Endothelial cell of umbilical vein (primary cell): Measurements from ENCODE around the gene HNMT. TPM values are rescaled to one million over a fixed set of nuclear protein-coding genes. Genes with fewer than 3 reads are reported as not detected.

Experiments
- BruUV-seq: library from RNA; stranded (reverse); fragments of 400-500 nt; replicated peaks from 2 replicates; lab custom pipeline; 2021; lab: Mats Ljungman, UMichigan
- CTCF ChIA-PET: fragments of 300-600, 350-600 bp; sonication (Branson Sonifier 250); formaldehyde crosslinking; loops from one replicate; lab custom pipeline; 2021; ENCODE audit warnings: antibody characterized with exemption, inconsistent platforms; lab: Charles Lee
- POLR2A ChIA-PET: fragments of 300-600, 350-600 bp; sonication (Branson Sonifier 250); formaldehyde crosslinking; loops from one replicate; lab custom pipeline; 2021; ENCODE audit warnings: antibody characterized with exemption, inconsistent platforms; lab: Charles Lee
- DNase-seq: peaks from one replicate; pipeline ENCODE4 v3.0.0-alpha.2; 2011; ENCODE audit warnings: low read depth, low spot score
- FAIRE-seq: peaks from 2 replicates; lab custom pipeline; 2011; peaks lifted over from hg19 to GRCh38; lab: Jason Lieb, UNC
- H2AFZ ChIP-seq: 2 replicates; pipeline ENCODE4 v1.6.0; 2012; ENCODE audit warnings: low read depth, low read length, control low read depth, inconsistent platforms
- H3K27ac ChIP-seq: 2 replicates; pipeline ENCODE4 v1.5.1; 2011; ENCODE audit warnings: low read depth, mild to moderate bottlenecking, control low read depth, low read length, moderate library complexity; ENCODE audit not compliant: insufficient read depth
- H3K27me3 ChIP-seq, 2 experiments: 2 replicates each; pipeline versions ENCODE4 v1.6.0 to v1.6.1; 2011; ENCODE audit warnings: low read length in 2 of 2, mixed read lengths in 1 of 2; ENCODE audit not compliant: control insufficient read depth in 2 of 2, insufficient read depth in 2 of 2
- H3K36me3 ChIP-seq, 2 experiments: 2 replicates in 1 of 2; 3 replicates in 1 of 2; pipeline ENCODE4 v1.5.1; 2011; ENCODE audit warnings: low read length in 2 of 2, mild to moderate bottlenecking in 1 of 2, moderate library complexity in 1 of 2; ENCODE audit not compliant: control insufficient read depth in 2 of 2, insufficient read depth in 2 of 2; ENCODE audit errors: extremely low read depth in 1 of 2
- H3K4me1 ChIP-seq: 3 replicates; pipeline ENCODE4 v1.5.1; 2011; ENCODE audit warnings: mild to moderate bottlenecking, low read length; ENCODE audit not compliant: control insufficient read depth, insufficient read depth; ENCODE audit errors: extremely low read depth
- H3K4me2 ChIP-seq: 2 replicates; pipeline ENCODE4 v1.6.1; 2011; ENCODE audit warnings: low read length, control low read depth, mixed read lengths; ENCODE audit not compliant: insufficient read depth
- H3K4me3 ChIP-seq, 3 experiments: fragments of 200-600 bp in 1 of 3; sonication (generic), shearing (Covaris generic) in 1 of 3; replicated peaks in 1 of 3; 2 replicates each; pipeline ENCODE4 v1.5.1; 2011 to 2016; ENCODE audit warnings: control low read depth in 3 of 3, low read length in 3 of 3, mild to moderate bottlenecking in 2 of 3, inconsistent platforms in 1 of 3, low read depth in 1 of 3, moderate library complexity in 1 of 3; ENCODE audit not compliant: insufficient read depth in 1 of 3
- H3K79me2 ChIP-seq: 2 replicates; pipeline ENCODE4 v1.6.0; 2012; ENCODE audit warnings: low read length, inconsistent platforms; ENCODE audit not compliant: control insufficient read depth, insufficient read depth
- H3K9ac ChIP-seq: replicated peaks from 2 replicates; pipeline ENCODE3; 2011; ENCODE audit warnings: low read length, control low read depth; ENCODE audit not compliant: insufficient read depth; ENCODE audit errors: extremely low read depth
- H3K9me1 ChIP-seq: replicated peaks from 3 replicates; pipeline ENCODE4 v1.6.0; 2011; ENCODE audit warnings: mild to moderate bottlenecking, low read length; ENCODE audit not compliant: control insufficient read depth, insufficient read depth; ENCODE audit errors: extremely low read depth
- H3K9me3 ChIP-seq: replicated peaks from 2 replicates; pipeline ENCODE4 v1.5.1; 2012; ENCODE audit warnings: low read length, inconsistent platforms; ENCODE audit not compliant: control insufficient read depth, insufficient read depth
- H4K20me1 ChIP-seq: replicated peaks from 2 replicates; pipeline ENCODE3; 2011; ENCODE audit warnings: mild to moderate bottlenecking, low read length; ENCODE audit not compliant: control insufficient read depth, insufficient read depth; ENCODE audit errors: extremely low read depth
- EZH2 ChIP-seq: IDR thresholded peaks from 2 replicates; pipeline ENCODE4 v1.6.1; 2012; ENCODE audit warnings: borderline replicate concordance, low read depth, mild to moderate bottlenecking, moderate library complexity, low read length, inconsistent platforms; ENCODE audit not compliant: severe bottlenecking
- FOS ChIP-seq: IDR thresholded peaks from 2 replicates; pipeline ENCODE4 v1.6.1; 2011; ENCODE audit warnings: mild to moderate bottlenecking, low read length, moderate library complexity, borderline replicate concordance; ENCODE audit not compliant: insufficient read depth
- GATA2 ChIP-seq: IDR thresholded peaks from 2 replicates; pipeline ENCODE4 v1.7.0; 2011; ENCODE audit warnings: low read depth, mild to moderate bottlenecking, moderate library complexity, mixed read lengths, low read length; ENCODE audit not compliant: insufficient read length, insufficient read depth
- JUN ChIP-seq: IDR thresholded peaks from 2 replicates; pipeline ENCODE4 v1.6.1; 2011; ENCODE audit warnings: borderline replicate concordance, low read depth; ENCODE audit not compliant: insufficient read length, insufficient read depth
- MYC ChIP-seq: IDR thresholded peaks from one replicate; pipeline ENCODE4 v1.6.1; 2011; ENCODE audit warnings: mild to moderate bottlenecking, low read depth, low read length
- POLR2A ChIP-seq: IDR thresholded peaks from 2 replicates; pipeline ENCODE4 v1.6.1; 2012; ENCODE audit warnings: low read depth, mild to moderate bottlenecking, control low read depth, low read length
- POLR2AphosphoS5 ChIP-seq: IDR thresholded peaks from 2 replicates; pipeline ENCODE4 v1.6.1; 2012; ENCODE audit warnings: low read depth, mild to moderate bottlenecking, control low read depth, low read length, moderate library complexity; ENCODE audit not compliant: insufficient read depth
- dilution Hi-C: fragments of 300-500 bp; cut with MboI; formaldehyde crosslinking; loops from one replicate; pipeline ENCODE4 v1.15.0; 2019; ENCODE audit warnings: low sequenced_read_pairs; ENCODE audit not compliant: extremely low pct_ligation_motif_present
- intact Hi-C: fragments of 100-400 bp; cut with micrococcal nuclease; formaldehyde crosslinking; loops from one replicate; pipeline ENCODE4 v1.10.0; 2022
- polyA plus RNA-seq, 4 experiments: library from polyadenylated mRNA; depleted of rRNA in 3 of 4; stranded (reverse) in 3 of 4; unstranded in 1 of 4; fragments of >200 nt; gene quantifications; 2 replicates each; pipeline versions ENCODE4 v1.2.1 to v1.2.3, GENCODE V29; 2011 to 2012; ENCODE audit warnings: missing spikeins in 1 of 4
- total RNA-seq: library from RNA; stranded (reverse); gene quantifications from 2 replicates; pipeline ENCODE4 v1.2.3, GENCODE V29; 2021
- TF ChIP-seq, protein P1 (sequence below): IDR thresholded peaks from 2 replicates; pipeline ENCODE4 v1.6.1; 2011; ENCODE audit not compliant: insufficient read depth, insufficient read length
- TF ChIP-seq, protein P2 (sequence below), 2 donors: IDR thresholded peaks; 1 replicate in 1 of 2; 2 replicates in 1 of 2; pipeline ENCODE4 v1.5.1; 2011; ENCODE audit warnings: low read length in 2 of 2, mild to moderate bottlenecking in 2 of 2, moderate library complexity in 2 of 2, control low read depth in 1 of 2, inconsistent platforms in 1 of 2, low read depth in 1 of 2; ENCODE audit not compliant: insufficient read depth in 1 of 2; ENCODE audit errors: extremely low read depth in 1 of 2

The HNMT gene
- total and polyA plus RNA-seq, 2 donors (not counting 3 experiments of a cell fraction or from before 2014, with no cell fraction given): 8.6 to 16.9 TPM

GRCh38 chr2:137937246-137937645 lies 27.0 kb upstream of the HNMT start:
- no peak for TF ChIP-seq MYC
- no peak for TF ChIP-seq POLR2AphosphoS5
- TF ChIP-seq FOS: no peak
- TF ChIP-seq POLR2A: no peak
- TF ChIP-seq, protein P1, sequence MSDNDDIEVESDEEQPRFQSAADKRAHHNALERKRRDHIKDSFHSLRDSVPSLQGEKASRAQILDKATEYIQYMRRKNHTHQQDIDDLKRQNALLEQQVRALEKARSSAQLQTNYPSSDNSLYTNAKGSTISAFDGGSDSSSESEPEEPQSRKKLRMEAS: no peak
- no peak for TF ChIP-seq GATA2
- TF ChIP-seq EZH2: no peak
- TF ChIP-seq, protein P2, sequence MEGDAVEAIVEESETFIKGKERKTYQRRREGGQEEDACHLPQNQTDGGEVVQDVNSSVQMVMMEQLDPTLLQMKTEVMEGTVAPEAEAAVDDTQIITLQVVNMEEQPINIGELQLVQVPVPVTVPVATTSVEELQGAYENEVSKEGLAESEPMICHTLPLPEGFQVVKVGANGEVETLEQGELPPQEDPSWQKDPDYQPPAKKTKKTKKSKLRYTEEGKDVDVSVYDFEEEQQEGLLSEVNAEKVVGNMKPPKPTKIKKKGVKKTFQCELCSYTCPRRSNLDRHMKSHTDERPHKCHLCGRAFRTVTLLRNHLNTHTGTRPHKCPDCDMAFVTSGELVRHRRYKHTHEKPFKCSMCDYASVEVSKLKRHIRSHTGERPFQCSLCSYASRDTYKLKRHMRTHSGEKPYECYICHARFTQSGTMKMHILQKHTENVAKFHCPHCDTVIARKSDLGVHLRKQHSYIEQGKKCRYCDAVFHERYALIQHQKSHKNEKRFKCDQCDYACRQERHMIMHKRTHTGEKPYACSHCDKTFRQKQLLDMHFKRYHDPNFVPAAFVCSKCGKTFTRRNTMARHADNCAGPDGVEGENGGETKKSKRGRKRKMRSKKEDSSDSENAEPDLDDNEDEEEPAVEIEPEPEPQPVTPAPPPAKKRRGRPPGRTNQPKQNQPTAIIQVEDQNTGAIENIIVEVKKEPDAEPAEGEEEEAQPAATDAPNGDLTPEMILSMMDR (IDR thresholded peaks at IDR 0.05; ENCODE audit: extremely low read depth in 1 of 2, insufficient read depth in 1 of 2, low read depth in 1 of 2, low read length in 2 of 2): no peak
- no peak for TF ChIP-seq JUN
- BruUV-seq: no TSS peak
- intact Hi-C loops (no loop called here), dilution Hi-C loops (no loop called here)
- Histone ChIP-seq H3K9me3 (no peaks in the 10 kb centered on the region), H3K79me2 (no peaks in the 10 kb centered on the region), H3K9ac (no peak overlapping the region), H2AFZ (no peak overlapping the region), H3K36me3 (no peaks in the 10 kb centered on the region), H3K27ac (no peak overlapping the region), H3K9me1 (no peaks in the 10 kb centered on the region), H4K20me1 (no peaks in the 10 kb centered on the region), H3K27me3 (no peaks in the 10 kb centered on the region), H3K4me2 (no peak overlapping the region), H3K4me3 (no peak overlapping the region), H3K4me1 (no peaks in the 10 kb centered on the region)
- CTCF ChIA-PET: no interaction called here
- DNase-seq: no peak
- no peak for FAIRE-seq
- POLR2A ChIA-PET: no interaction called here
